K562 (cell line): Measurements from ENCODE around the gene COX5A. TPM values are rescaled to one million over a fixed set of nuclear protein-coding genes. Genes with fewer than 3 reads are reported as not detected.
A peak's percentile ranks its signal among the peaks of the same experiment; 100 is the strongest.

ENCODE experiments used
- CC2D1A ChIP-seq: fragments of 450-650 bp; IDR thresholded peaks from 2 replicates; pipeline ENCODE4 v1.6.1; 2017; ENCODE audit warnings: mild to moderate bottlenecking
- FOXA1 ChIP-seq: fragments of 450-650 bp; IDR thresholded peaks from 2 replicates; pipeline ENCODE4 v1.6.1; 2016; ENCODE audit warnings: mild to moderate bottlenecking, borderline replicate concordance
- GATAD2A ChIP-seq: fragments of 450-650 bp; IDR thresholded peaks from 2 replicates; pipeline ENCODE4 v1.6.1; 2017
- HMG20A ChIP-seq: fragments of 450-650 bp; formaldehyde crosslinking; conservative IDR thresholded peaks from 2 replicates; pipeline ENCODE4 v1.4.0; 2020; ENCODE audit warnings: mild to moderate bottlenecking, mixed read lengths
- HNRNPL ChIP-seq: fragments of 200-400 bp; formaldehyde crosslinking; IDR thresholded peaks from 2 replicates; pipeline ENCODE4 v1.6.1; 2017; ENCODE audit warnings: low read depth, mild to moderate bottlenecking, low read length
- ILF3 ChIP-seq: fragments of 450-650 bp; IDR thresholded peaks from 2 replicates; pipeline ENCODE4 v1.6.1; 2018; ENCODE audit warnings: antibody characterized with exemption, mild to moderate bottlenecking, moderate library complexity, borderline replicate concordance
- MAFG ChIP-seq: fragments of 450-650 bp; conservative IDR thresholded peaks from 2 replicates; pipeline ENCODE4 v1.6.1; 2016; ENCODE audit warnings: missing genetic modification characterization, missing compliant biosample characterization
- PTTG1 ChIP-seq: fragments of 450-650 bp; IDR thresholded peaks from 2 replicates; pipeline ENCODE4 v1.6.1; 2016; ENCODE audit warnings: low read depth, mild to moderate bottlenecking, missing genetic modification characterization, missing compliant biosample characterization
- ZEB2 ChIP-seq: fragments of 450-650 bp; IDR thresholded peaks from 2 replicates; pipeline ENCODE4 v1.6.1; 2016
- ZNF134 ChIP-seq: fragments of 250-450 bp; sonication (Bioruptor Pico); conservative IDR thresholded peaks from 2 replicates; pipeline ENCODE4 v1.4.0; 2020
- ZNF3 ChIP-seq: fragments of 250-450 bp; sonication (Bioruptor Pico); IDR thresholded peaks from 2 replicates; pipeline ENCODE4 v1.5.0; 2021; ENCODE audit warnings: mild to moderate bottlenecking, moderate library complexity
- ZNF316 ChIP-seq: fragments of 450-650 bp; IDR thresholded peaks from 2 replicates; pipeline ENCODE4 v1.6.1; 2016
- ZNF347 ChIP-seq: fragments of 450-650 bp; formaldehyde crosslinking; IDR thresholded peaks from 2 replicates; pipeline ENCODE4 v1.4.0; 2020; ENCODE audit warnings: low read depth, mild to moderate bottlenecking, moderate library complexity
- polyA plus RNA-seq, 8 experiments: library from polyadenylated mRNA; depleted of rRNA in 4 of 8; stranded (reverse) in 5 of 8; unstranded in 3 of 8; fragments of >200 nt; fragmentation: Nextera tagmentation in 2 of 8; fragmentation: Illumina TruSeq in 1 of 8; extraction: Ambion mirVana in 2 of 8; extraction: Trizol in 1 of 8; gene quantifications; 2 replicates each; pipeline versions ENCODE4 v1.2.1 to v1.2.3, GENCODE V29; 2011 to 2014; ENCODE audit warnings: inconsistent platforms in 1 of 8, missing spikeins in 1 of 8
- total RNA-seq, 7 experiments: library from RNA; depleted of rRNA in 6 of 7; stranded (reverse); fragments of >200 nt in 6 of 7; fragmentation: Illumina TruSeq in 2 of 7; extraction: Trizol in 2 of 7; gene quantifications; 2 replicates each; pipeline versions ENCODE4 v1.2.1 to v1.2.3, GENCODE V29; 2011 to 2021; ENCODE audit warnings: low replicate concordance in 1 of 7
- TF ChIP-seq, protein P1 (sequence below): IDR thresholded peaks from 2 replicates; pipeline ENCODE4 v1.6.1; 2012; ENCODE audit warnings: low read depth, low read length, improper control_type of control experiment, borderline replicate concordance
- TF ChIP-seq, protein P2 (sequence below), 2 experiments: fragments of 150-350 bp in 1 of 2; IDR thresholded peaks; 2 replicates each; pipeline ENCODE4 v1.6.1; 2012 to 2016; ENCODE audit warnings: low read depth in 2 of 2, low read length in 2 of 2, mild to moderate bottlenecking in 1 of 2, moderate library complexity in 1 of 2
- TF ChIP-seq, protein P3 (sequence below): sonication (generic); formaldehyde crosslinking; IDR thresholded peaks from 2 replicates; pipeline ENCODE4 v1.8.0; 2023; ENCODE audit warnings: missing genetic modification reagents, mild to moderate bottlenecking, borderline replicate concordance
- TF ChIP-seq, protein P4 (sequence below): fragments of 450-650 bp; formaldehyde crosslinking; IDR thresholded peaks from 2 replicates; pipeline ENCODE4 v1.4.0; 2022; ENCODE audit warnings: mild to moderate bottlenecking, moderate library complexity

Gene COX5A
- total and polyA plus RNA-seq, 9 of the 15 experiments (the other 6 are each of a cell fraction or from before 2014, with no cell fraction given): 86.8 to 553 (median 371) TPM

DNA sequence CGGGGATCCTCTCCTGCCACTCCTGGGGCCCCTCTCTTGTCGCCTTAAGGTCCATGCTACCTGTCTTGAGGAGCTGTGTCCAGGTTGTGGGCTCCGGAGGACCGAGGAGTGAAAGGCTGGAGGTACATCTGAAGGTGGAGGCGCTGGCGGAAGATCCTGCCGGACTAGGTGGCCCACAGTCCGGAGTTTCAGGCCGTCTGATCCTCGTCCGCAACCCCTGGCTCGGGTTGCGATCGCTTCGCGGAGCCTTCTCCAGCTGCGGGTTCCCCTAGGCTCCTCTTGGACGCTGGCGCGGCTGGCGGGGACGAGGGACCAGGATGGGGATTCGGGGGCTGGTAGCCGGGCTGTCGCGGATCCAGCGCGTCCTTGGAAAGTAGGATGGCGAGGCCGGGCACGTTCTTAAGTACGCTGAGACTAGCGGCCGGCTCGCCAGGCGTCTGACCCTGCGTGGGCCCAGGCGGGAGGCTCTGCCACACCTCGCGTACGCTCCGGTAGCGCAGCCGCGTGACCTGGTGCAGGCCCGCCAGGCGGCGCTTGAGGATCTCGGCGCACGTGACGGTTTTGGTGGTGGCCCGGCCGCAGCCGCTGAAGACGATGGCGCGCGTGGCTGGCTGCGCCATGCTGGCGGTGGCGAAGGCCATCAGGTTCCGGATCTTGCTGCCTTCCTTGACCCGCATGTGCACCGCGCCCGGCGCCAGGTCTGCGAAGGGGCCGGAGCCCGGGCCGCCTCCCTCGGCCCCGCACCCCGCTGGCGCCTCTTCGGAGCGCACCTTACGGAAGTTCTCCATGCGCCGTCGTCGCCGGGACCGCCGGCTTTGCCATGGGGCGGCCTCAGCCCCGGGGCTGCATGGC is 18.1 kb upstream of the COX5A start (continued):
- TF ChIP-seq ZNF316: no peak
- no peak for TF ChIP-seq ZNF134 (CRISPR knock-in tag)
- no peak for TF ChIP-seq HMG20A (CRISPR knock-in tag)
- no peak for TF ChIP-seq ILF3
- no peak for TF ChIP-seq FOXA1
- TF ChIP-seq GATAD2A: peak; percentile 6; the same call in 1 of the 2 replicates
- TF ChIP-seq, protein P1, sequence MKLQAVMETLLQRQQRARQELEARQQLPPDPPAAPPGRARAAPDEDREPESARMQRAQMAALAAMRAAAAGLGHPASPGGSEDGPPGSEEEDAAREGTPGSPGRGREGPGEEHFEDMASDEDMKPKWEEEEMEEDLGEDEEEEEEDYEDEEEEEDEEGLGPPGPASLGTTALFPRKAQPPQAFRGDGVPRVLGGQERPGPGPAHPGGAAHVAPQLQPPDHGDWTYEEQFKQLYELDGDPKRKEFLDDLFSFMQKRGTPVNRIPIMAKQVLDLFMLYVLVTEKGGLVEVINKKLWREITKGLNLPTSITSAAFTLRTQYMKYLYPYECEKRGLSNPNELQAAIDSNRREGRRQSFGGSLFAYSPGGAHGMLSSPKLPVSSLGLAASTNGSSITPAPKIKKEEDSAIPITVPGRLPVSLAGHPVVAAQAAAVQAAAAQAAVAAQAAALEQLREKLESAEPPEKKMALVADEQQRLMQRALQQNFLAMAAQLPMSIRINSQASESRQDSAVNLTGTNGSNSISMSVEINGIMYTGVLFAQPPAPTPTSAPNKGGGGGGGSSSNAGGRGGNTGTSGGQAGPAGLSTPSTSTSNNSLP: no peak
- TF ChIP-seq MAFG (tag): no peak
- TF ChIP-seq CC2D1A: no peak
- TF ChIP-seq, protein P2, sequence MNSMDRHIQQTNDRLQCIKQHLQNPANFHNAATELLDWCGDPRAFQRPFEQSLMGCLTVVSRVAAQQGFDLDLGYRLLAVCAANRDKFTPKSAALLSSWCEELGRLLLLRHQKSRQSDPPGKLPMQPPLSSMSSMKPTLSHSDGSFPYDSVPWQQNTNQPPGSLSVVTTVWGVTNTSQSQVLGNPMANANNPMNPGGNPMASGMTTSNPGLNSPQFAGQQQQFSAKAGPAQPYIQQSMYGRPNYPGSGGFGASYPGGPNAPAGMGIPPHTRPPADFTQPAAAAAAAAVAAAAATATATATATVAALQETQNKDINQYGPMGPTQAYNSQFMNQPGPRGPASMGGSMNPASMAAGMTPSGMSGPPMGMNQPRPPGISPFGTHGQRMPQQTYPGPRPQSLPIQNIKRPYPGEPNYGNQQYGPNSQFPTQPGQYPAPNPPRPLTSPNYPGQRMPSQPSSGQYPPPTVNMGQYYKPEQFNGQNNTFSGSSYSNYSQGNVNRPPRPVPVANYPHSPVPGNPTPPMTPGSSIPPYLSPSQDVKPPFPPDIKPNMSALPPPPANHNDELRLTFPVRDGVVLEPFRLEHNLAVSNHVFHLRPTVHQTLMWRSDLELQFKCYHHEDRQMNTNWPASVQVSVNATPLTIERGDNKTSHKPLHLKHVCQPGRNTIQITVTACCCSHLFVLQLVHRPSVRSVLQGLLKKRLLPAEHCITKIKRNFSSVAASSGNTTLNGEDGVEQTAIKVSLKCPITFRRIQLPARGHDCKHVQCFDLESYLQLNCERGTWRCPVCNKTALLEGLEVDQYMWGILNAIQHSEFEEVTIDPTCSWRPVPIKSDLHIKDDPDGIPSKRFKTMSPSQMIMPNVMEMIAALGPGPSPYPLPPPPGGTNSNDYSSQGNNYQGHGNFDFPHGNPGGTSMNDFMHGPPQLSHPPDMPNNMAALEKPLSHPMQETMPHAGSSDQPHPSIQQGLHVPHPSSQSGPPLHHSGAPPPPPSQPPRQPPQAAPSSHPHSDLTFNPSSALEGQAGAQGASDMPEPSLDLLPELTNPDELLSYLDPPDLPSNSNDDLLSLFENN (IDR thresholded peaks at IDR 0.05; ENCODE audit: low read depth in 2 of 2, low read length in 2 of 2): no peak
- no peak for TF ChIP-seq ZNF347 (CRISPR knock-in tag)
- TF ChIP-seq, protein P3, sequence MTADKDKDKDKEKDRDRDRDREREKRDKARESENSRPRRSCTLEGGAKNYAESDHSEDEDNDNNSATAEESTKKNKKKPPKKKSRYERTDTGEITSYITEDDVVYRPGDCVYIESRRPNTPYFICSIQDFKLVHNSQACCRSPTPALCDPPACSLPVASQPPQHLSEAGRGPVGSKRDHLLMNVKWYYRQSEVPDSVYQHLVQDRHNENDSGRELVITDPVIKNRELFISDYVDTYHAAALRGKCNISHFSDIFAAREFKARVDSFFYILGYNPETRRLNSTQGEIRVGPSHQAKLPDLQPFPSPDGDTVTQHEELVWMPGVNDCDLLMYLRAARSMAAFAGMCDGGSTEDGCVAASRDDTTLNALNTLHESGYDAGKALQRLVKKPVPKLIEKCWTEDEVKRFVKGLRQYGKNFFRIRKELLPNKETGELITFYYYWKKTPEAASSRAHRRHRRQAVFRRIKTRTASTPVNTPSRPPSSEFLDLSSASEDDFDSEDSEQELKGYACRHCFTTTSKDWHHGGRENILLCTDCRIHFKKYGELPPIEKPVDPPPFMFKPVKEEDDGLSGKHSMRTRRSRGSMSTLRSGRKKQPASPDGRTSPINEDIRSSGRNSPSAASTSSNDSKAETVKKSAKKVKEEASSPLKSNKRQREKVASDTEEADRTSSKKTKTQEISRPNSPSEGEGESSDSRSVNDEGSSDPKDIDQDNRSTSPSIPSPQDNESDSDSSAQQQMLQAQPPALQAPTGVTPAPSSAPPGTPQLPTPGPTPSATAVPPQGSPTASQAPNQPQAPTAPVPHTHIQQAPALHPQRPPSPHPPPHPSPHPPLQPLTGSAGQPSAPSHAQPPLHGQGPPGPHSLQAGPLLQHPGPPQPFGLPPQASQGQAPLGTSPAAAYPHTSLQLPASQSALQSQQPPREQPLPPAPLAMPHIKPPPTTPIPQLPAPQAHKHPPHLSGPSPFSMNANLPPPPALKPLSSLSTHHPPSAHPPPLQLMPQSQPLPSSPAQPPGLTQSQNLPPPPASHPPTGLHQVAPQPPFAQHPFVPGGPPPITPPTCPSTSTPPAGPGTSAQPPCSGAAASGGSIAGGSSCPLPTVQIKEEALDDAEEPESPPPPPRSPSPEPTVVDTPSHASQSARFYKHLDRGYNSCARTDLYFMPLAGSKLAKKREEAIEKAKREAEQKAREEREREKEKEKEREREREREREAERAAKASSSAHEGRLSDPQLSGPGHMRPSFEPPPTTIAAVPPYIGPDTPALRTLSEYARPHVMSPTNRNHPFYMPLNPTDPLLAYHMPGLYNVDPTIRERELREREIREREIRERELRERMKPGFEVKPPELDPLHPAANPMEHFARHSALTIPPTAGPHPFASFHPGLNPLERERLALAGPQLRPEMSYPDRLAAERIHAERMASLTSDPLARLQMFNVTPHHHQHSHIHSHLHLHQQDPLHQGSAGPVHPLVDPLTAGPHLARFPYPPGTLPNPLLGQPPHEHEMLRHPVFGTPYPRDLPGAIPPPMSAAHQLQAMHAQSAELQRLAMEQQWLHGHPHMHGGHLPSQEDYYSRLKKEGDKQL (CRISPR knock-in tag): peak; percentile 97
- TF ChIP-seq, protein P4, sequence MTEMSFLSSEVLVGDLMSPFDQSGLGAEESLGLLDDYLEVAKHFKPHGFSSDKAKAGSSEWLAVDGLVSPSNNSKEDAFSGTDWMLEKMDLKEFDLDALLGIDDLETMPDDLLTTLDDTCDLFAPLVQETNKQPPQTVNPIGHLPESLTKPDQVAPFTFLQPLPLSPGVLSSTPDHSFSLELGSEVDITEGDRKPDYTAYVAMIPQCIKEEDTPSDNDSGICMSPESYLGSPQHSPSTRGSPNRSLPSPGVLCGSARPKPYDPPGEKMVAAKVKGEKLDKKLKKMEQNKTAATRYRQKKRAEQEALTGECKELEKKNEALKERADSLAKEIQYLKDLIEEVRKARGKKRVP (CRISPR knock-in tag): no peak
- no peak for TF ChIP-seq PTTG1 (tag)
- peak; percentile 86; the same call in 1 of the 2 replicates for TF ChIP-seq HNRNPL
- 0 out of 2 replicates have a peak, but pooled peaks have one; percentile 14 for TF ChIP-seq ZEB2
- TF ChIP-seq ZNF3 (CRISPR knock-in tag): no peak
